GM10266 (cell line): ENCODE measurements around the gene MADCAM1.
A peak's percentile ranks its signal among the peaks of the same experiment; 100 is the strongest.

Source experiments
- DNase-seq: peaks from one replicate; pipeline ENCODE4 v3.0.0; 2012; ENCODE audit errors: extremely low spot score
- CTCF ChIP-seq: IDR thresholded peaks from 2 replicates; pipeline ENCODE4 v1.5.1; 2012; ENCODE audit warnings: mild to moderate bottlenecking, low read depth; ENCODE audit not compliant: control insufficient read depth, insufficient read depth; ENCODE audit errors: missing control alignments

The MADCAM1 gene

DNA sequence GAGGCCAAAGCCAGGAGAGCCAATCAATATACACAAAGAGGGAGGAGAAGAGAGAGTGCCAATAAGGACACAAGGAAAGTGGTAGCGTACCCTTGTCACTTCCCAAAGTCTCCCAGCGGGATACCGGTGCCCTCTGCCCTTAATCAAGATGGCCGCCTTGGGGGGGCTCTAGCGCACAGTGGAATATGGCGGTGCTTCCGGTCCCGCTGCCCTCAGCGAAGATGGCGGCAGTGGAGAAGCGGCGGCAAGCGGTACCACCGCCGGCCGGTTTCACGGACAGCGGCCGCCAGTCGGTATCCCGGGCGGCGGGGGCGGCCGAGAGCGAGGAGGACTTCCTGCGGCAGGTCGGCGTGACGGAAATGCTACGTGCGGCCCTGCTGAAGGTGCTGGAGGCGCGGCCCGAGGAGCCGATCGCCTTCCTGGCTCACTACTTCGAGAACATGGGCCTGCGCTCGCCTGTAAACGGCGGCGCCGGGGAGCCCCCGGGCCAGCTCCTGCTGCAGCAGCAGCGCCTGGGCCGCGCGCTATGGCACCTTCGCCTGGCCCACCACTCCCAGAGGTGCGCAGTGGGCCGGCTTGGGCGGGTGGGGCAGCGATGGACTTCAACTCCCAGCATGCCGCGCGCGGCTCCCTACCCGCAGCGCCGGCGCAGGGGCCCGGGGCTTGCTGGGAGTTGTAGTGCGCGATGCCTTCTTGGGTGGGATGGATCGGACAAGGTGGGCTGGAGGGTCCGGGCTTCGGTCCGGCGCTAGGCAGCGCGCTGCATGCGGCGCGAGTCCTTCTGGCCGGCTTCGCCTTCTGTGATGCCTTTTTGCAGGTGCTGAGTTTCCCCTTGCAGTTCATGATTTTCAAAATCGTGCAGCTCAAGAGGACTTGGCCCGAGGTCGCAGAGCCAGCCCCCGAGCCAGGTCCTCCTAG is 11.3 kb downstream of the MADCAM1 start, which contains the start of gene TPGS1:
TPGS1 (plus strand) TSS at position 212 of the 918 bp plus-strand sequence; CDS start at position 222, 10 bp downstream.
- no peak for TF ChIP-seq CTCF

DNA sequence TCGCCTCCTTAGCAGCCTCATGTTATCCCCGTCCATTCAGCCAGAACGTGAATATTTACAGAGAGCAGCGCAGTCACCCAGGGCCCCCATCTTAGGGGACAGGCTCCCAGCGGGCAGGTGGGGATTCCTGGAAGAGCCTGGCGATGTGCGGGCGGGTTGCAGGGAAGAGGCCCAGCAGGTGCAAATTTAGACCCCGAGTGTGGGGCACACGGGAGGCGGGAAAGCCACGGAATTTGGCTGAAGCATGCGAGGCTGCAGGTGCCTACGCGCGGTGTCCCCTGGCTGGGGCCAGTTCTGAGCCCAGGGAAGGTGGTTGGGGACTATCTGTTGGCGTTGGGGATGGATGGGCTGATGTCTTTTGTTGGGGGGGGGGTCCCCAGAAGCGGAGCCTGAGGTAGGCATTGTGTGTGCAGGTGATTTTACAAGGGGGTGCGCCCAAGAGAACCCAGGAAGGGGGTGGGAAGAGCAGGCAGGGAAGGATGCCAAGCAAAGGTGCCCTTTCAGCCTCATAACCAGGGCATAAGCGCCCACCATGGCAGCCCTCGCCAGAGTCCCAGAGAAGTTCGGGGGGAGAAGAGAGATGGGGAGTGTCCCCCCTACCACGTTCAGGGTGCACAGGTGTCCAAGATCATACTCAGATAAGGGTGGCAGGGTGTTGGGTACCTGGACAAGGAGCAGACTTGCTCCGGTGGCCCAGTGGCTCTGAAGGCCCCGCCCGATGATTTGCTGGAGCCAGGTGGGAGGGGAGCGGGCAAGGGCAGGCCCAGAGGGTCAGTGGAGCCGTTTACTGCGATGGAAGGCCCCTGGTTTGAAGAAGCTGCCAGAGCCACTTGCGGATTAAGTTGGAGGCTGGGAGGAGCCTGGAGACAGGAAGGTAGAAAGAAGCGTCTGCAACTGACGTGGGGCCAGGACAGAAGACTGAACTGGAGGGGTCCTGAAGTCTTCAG is 12.2 kb downstream of the MADCAM1 start:
- TF ChIP-seq CTCF = no peak

More for the DNA sequence above, 11.3 kb downstream of the MADCAM1 start, which contains the start of gene TPGS1:
- peak; percentile 86 for DNase-seq

GRCh38 chr19:510606-511100 is 14.4 kb downstream of the MADCAM1 start:
- TF ChIP-seq CTCF = peak; percentile 99
- DNase-seq = peak; percentile 92

More for the DNA sequence above, 12.2 kb downstream of the MADCAM1 start:
- no peak for DNase-seq

- peak; percentile 77 for DNase-seq
- TF ChIP-seq CTCF = no peak
Measured at GRCh38 chr19:511101-511851, 15.0 kb downstream of the MADCAM1 start.

DNA sequence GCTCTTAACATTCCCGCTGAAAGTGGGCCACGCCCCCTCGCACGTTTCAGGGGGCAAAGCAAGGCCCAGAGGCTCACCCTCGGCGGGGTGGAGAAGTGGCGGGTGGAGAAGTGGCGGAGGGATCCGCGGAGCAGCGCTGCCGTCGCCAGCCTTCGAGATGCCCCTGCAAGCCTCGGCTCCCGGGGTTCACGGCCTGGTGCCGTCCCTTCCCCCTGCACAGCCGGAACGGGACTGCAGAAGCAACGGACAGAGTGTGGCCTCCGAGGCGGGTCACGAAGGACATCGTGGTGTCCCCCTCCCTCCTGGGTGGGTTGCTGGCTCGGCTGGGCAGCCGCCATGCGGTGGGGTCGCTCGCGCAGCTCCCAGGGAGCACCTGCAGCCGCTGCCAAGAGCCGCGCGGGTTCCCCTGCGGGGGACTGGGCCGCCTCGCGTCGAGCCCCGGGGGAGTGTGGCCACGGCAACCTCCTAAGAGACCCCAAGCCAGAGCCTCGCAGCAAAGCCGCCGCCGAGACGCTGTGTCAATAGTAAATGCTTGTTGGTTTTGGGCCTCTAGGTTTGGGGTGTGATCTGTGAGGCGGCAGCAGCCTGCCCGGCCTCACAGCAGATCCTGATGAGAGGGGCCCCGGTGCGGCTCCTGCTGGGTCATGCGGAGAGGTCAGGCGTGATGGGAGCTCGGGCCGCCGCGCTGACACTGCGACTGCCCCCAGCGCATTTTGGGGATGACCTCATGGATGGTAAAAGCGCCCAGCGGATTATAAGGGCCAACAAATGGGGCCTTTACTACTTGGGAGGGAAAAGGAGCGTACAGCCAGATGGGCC is 16.5 kb downstream of the MADCAM1 start:
- no peak for TF ChIP-seq CTCF

More for the DNA sequence above, 16.5 kb downstream of the MADCAM1 start:
- DNase-seq = no peak
